ENCODE results near the gene CEP97. TPM values are rescaled to one million over a fixed set of nuclear protein-coding genes. Genes with fewer than 3 reads are reported as not detected.

CEP97 gene
- total RNA-seq, 1 experiment from 2014 or later: 12.0 TPM

DNA sequence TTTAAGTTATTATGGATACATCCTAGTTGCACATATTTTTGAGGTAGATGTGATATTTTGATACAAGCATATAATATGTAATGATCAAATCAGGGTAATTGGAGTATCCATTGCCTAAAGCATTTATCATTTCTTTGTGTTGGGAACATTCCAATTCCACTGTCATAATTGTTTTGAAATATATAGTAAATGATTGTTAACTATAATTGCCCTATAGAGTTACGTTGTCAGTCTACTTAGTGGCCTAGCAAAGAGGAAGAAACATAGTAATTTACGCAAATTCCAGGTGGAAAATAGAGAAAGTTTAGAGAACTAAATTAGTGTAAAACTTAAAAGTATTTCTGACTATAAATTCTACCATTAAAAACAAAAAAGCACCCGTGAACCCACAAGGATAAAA lies 79.5 kb downstream of the CEP97 start:
- TF ChIP-seq TEAD1 (CRISPR knock-in tag; IDR thresholded peaks at IDR 0.05): no peak
- TF ChIP-seq RELA (CRISPR knock-in tag; IDR thresholded peaks at IDR 0.05; ENCODE audit: borderline replicate concordance): no peak
- no peak for TF ChIP-seq CBFB (CRISPR knock-in tag; IDR thresholded peaks at IDR 0.05; ENCODE audit: low read depth)
- no peak for TF ChIP-seq CREM (CRISPR knock-in tag; IDR thresholded peaks at IDR 0.05)
- no peak for ATAC-seq
- DNase-seq (ENCODE audit: low spot score): no peak
- Mint-ChIP-seq H3K27ac (no peak overlapping the region), H3K9me3 (no peaks in the 10 kb centered on the region), H3K27me3 (ENCODE audit: low read depth) (no peaks in the 10 kb centered on the region), H3K36me3 (peaks cover 18% of the 10 kb centered on the region), H3K4me3 (no peak overlapping the region), H3K4me1 (peaks cover 15% of the 10 kb centered on the region)
- POLR2A ChIA-PET: no interaction called here
- CTCF ChIA-PET: interaction anchor here (1.1 to 2.4 kb wide), 4 partner anchors 9 to 425 kb away, joined by 3 to 11 read pairs (median 6); no protein-coding TSS in a partner anchor

DNA sequence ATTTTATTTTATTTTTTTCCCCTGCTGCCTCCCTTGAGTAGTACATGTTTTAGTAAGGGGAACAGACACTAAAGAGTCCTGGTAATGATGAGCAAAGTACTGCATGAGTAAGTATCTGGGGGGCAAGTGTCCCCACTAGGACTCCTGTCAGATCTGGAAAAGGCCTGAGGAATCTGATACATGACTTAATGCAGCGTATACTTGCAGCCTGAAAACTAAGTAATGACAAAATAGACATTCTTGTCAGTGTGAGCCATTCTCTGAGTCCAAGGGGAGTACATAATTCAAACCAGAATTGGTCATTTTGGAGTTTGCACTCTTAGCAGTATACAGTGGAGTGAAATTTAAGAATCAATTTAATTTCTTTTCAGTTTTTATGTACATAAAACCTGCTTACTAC lies 82.1 kb downstream of the CEP97 start:
- DNase-seq (ENCODE audit: low spot score) (no peak), ATAC-seq (no peak)
- ChIA-PET CTCF (interaction anchor here (2.4 to 4.1 kb wide), 2 partner anchors 419 kb away, joined by 11 to 33 read pairs; no protein-coding TSS in a partner anchor), POLR2A (no interaction called here)
- H3K9me3 Mint-ChIP-seq: no peaks in the 10 kb centered on the region
- peaks cover 14% of the 10 kb centered on the region for H3K36me3 Mint-ChIP-seq
- no peak overlapping the region for H3K4me3 Mint-ChIP-seq
- H3K4me1 Mint-ChIP-seq: peaks cover 12% of the 10 kb centered on the region
- no peaks in the 10 kb centered on the region for H3K27me3 Mint-ChIP-seq (ENCODE audit: low read depth)
- TF ChIP-seq, protein P1, sequence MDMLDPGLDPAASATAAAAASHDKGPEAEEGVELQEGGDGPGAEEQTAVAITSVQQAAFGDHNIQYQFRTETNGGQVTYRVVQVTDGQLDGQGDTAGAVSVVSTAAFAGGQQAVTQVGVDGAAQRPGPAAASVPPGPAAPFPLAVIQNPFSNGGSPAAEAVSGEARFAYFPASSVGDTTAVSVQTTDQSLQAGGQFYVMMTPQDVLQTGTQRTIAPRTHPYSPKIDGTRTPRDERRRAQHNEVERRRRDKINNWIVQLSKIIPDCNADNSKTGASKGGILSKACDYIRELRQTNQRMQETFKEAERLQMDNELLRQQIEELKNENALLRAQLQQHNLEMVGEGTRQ (CRISPR knock-in tag; IDR thresholded peaks at IDR 0.05): no peak
- TF ChIP-seq EMX1 (CRISPR knock-in tag; IDR thresholded peaks at IDR 0.05) (no peak), ZNF317 (CRISPR knock-in tag; IDR thresholded peaks at IDR 0.05; ENCODE audit: borderline replicate concordance, low read depth) (no peak), JAZF1 (CRISPR knock-in tag; IDR thresholded peaks at IDR 0.05) (no peak), GABPB1 (CRISPR knock-in tag; IDR thresholded peaks at IDR 0.05) (no peak)
- TF ChIP-seq, protein P2, sequence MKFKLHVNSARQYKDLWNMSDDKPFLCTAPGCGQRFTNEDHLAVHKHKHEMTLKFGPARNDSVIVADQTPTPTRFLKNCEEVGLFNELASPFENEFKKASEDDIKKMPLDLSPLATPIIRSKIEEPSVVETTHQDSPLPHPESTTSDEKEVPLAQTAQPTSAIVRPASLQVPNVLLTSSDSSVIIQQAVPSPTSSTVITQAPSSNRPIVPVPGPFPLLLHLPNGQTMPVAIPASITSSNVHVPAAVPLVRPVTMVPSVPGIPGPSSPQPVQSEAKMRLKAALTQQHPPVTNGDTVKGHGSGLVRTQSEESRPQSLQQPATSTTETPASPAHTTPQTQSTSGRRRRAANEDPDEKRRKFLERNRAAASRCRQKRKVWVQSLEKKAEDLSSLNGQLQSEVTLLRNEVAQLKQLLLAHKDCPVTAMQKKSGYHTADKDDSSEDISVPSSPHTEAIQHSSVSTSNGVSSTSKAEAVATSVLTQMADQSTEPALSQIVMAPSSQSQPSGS (CRISPR knock-in tag; IDR thresholded peaks at IDR 0.05; ENCODE audit: borderline replicate concordance, low read depth): no peak
- H3K27ac Mint-ChIP-seq: 0 out of 2 replicates have a peak overlapping the region, but pooled peaks have one; percentile 24

DNA sequence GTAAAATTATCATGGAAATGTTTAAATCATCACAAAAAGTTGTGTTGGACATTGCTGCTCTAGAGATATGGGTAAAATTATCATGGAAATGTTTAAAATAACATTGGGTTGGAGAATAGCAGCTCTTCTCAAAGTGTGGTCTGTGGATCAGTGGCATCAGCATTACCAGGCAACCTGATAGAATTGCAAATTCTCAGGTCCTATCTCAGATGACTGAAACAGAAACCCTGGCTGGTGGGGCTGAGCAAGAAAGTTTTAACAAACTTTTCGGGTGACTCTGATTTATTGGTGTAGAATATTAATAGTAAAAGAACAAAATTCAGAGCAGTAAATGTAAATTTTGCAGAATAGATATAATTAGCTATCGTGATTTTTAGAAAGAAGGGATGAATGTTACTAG lies 83.5 kb downstream of the CEP97 start:
- DNase-seq (ENCODE audit: low spot score) (no peak), ATAC-seq (no peak)
- POLR2A ChIA-PET: interaction anchor here (0.7 kb wide), 1 partner anchor 417 kb away, joined by 3 read pairs; no protein-coding TSS in a partner anchor
- Mint-ChIP-seq H3K36me3 (peaks cover 7% of the 10 kb centered on the region), H3K9me3 (no peaks in the 10 kb centered on the region), H3K27ac (no peak overlapping the region), H3K27me3 (ENCODE audit: low read depth) (no peaks in the 10 kb centered on the region), H3K4me1 (peaks cover 12% of the 10 kb centered on the region), H3K4me3 (no peak overlapping the region)
- no peak for TF ChIP-seq ESRRA (CRISPR knock-in tag; IDR thresholded peaks at IDR 0.05; ENCODE audit: borderline replicate concordance)
- TF ChIP-seq, protein P3, sequence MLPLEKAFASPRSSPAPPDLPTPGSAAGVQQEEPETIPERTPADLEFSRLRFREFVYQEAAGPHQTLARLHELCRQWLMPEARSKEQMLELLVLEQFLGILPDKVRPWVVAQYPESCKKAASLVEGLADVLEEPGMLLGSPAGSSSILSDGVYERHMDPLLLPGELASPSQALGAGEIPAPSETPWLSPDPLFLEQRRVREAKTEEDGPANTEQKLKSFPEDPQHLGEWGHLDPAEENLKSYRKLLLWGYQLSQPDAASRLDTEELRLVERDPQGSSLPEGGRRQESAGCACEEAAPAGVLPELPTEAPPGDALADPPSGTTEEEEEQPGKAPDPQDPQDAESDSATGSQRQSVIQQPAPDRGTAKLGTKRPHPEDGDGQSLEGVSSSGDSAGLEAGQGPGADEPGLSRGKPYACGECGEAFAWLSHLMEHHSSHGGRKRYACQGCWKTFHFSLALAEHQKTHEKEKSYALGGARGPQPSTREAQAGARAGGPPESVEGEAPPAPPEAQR (CRISPR knock-in tag; IDR thresholded peaks at IDR 0.05): no peak
- TF ChIP-seq JUN (CRISPR knock-in tag; IDR thresholded peaks at IDR 0.05): no peak
- TF ChIP-seq HMGA2 (CRISPR knock-in tag; IDR thresholded peaks at IDR 0.05): no peak
- no peak for TF ChIP-seq GTF2I (CRISPR knock-in tag; conservative IDR thresholded peaks at IDR 0.05)
- no peak for TF ChIP-seq ETV6 (CRISPR knock-in tag; IDR thresholded peaks at IDR 0.05)
- TF ChIP-seq, protein P4, sequence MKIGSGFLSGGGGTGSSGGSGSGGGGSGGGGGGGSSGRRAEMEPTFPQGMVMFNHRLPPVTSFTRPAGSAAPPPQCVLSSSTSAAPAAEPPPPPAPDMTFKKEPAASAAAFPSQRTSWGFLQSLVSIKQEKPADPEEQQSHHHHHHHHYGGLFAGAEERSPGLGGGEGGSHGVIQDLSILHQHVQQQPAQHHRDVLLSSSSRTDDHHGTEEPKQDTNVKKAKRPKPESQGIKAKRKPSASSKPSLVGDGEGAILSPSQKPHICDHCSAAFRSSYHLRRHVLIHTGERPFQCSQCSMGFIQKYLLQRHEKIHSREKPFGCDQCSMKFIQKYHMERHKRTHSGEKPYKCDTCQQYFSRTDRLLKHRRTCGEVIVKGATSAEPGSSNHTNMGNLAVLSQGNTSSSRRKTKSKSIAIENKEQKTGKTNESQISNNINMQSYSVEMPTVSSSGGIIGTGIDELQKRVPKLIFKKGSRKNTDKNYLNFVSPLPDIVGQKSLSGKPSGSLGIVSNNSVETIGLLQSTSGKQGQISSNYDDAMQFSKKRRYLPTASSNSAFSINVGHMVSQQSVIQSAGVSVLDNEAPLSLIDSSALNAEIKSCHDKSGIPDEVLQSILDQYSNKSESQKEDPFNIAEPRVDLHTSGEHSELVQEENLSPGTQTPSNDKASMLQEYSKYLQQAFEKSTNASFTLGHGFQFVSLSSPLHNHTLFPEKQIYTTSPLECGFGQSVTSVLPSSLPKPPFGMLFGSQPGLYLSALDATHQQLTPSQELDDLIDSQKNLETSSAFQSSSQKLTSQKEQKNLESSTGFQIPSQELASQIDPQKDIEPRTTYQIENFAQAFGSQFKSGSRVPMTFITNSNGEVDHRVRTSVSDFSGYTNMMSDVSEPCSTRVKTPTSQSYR (CRISPR knock-in tag; IDR thresholded peaks at IDR 0.05): no peak
- CTCF ChIA-PET: interaction anchor here (1.0 to 4.1 kb wide), 3 partner anchors 417 to 729 kb away, joined by 3 to 33 read pairs (median 12); no protein-coding TSS in a partner anchor

Measured in WTC11 (cell line).